ENCODE data around the gene KIF26B. TPM values are rescaled to one million over a fixed set of nuclear protein-coding genes. Genes with fewer than 3 reads are reported as not detected.

The KIF26B gene
- total and polyA plus RNA-seq, 2 experiments from 2014 or later = 0.03 to 0.76 TPM

- TF ChIP-seq, protein P1, sequence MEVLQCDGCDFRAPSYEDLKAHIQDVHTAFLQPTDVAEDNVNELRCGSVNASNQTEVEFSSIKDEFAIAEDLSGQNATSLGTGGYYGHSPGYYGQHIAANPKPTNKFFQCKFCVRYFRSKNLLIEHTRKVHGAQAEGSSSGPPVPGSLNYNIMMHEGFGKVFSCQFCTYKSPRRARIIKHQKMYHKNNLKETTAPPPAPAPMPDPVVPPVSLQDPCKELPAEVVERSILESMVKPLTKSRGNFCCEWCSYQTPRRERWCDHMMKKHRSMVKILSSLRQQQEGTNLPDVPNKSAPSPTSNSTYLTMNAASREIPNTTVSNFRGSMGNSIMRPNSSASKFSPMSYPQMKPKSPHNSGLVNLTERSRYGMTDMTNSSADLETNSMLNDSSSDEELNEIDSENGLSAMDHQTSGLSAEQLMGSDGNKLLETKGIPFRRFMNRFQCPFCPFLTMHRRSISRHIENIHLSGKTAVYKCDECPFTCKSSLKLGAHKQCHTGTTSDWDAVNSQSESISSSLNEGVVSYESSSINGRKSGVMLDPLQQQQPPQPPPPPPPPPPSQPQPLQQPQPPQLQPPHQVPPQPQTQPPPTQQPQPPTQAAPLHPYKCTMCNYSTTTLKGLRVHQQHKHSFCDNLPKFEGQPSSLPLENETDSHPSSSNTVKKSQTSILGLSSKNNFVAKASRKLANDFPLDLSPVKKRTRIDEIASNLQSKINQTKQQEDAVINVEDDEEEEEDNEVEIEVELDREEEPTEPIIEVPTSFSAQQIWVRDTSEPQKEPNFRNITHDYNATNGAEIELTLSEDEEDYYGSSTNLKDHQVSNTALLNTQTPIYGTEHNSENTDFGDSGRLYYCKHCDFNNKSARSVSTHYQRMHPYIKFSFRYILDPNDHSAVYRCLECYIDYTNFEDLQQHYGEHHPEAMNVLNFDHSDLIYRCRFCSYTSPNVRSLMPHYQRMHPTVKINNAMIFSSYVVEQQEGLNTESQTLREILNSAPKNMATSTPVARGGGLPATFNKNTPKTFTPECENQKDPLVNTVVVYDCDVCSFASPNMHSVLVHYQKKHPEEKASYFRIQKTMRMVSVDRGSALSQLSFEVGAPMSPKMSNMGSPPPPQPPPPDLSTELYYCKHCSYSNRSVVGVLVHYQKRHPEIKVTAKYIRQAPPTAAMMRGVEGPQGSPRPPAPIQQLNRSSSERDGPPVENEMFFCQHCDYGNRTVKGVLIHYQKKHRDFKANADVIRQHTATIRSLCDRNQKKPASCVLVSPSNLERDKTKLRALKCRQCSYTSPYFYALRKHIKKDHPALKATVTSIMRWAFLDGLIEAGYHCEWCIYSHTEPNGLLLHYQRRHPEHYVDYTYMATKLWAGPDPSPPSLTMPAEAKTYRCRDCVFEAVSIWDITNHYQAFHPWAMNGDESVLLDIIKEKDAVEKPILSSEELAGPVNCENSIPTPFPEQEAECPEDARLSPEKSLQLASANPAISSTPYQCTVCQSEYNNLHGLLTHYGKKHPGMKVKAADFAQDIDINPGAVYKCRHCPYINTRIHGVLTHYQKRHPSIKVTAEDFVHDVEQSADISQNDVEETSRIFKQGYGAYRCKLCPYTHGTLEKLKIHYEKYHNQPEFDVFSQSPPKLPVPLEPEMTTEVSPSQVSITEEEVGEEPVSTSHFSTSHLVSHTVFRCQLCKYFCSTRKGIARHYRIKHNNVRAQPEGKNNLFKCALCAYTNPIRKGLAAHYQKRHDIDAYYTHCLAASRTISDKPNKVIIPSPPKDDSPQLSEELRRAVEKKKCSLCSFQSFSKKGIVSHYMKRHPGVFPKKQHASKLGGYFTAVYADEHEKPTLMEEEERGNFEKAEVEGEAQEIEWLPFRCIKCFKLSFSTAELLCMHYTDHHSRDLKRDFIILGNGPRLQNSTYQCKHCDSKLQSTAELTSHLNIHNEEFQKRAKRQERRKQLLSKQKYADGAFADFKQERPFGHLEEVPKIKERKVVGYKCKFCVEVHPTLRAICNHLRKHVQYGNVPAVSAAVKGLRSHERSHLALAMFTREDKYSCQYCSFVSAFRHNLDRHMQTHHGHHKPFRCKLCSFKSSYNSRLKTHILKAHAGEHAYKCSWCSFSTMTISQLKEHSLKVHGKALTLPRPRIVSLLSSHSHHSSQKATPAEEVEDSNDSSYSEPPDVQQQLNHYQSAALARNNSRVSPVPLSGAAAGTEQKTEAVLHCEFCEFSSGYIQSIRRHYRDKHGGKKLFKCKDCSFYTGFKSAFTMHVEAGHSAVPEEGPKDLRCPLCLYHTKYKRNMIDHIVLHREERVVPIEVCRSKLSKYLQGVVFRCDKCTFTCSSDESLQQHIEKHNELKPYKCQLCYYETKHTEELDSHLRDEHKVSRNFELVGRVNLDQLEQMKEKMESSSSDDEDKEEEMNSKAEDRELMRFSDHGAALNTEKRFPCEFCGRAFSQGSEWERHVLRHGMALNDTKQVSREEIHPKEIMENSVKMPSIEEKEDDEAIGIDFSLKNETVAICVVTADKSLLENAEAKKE (CRISPR knock-in tag; IDR thresholded peaks at IDR 0.05) = no peak
- TF ChIP-seq ZNF114 (CRISPR knock-in tag; IDR thresholded peaks at IDR 0.05) = no peak
- TF ChIP-seq STAT1 (IDR thresholded peaks at IDR 0.05; ENCODE audit: unreplicated experiment) = no peak
- TF ChIP-seq EZH2phosphoT487 (IDR thresholded peaks at IDR 0.05; ENCODE audit: unreplicated experiment) = no peak
- TF ChIP-seq JUNB (IDR thresholded peaks at IDR 0.05; ENCODE audit: unreplicated experiment) = no peak
- TF ChIP-seq, protein P2, sequence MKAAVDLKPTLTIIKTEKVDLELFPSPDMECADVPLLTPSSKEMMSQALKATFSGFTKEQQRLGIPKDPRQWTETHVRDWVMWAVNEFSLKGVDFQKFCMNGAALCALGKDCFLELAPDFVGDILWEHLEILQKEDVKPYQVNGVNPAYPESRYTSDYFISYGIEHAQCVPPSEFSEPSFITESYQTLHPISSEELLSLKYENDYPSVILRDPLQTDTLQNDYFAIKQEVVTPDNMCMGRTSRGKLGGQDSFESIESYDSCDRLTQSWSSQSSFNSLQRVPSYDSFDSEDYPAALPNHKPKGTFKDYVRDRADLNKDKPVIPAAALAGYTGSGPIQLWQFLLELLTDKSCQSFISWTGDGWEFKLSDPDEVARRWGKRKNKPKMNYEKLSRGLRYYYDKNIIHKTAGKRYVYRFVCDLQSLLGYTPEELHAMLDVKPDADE (IDR thresholded peaks at IDR 0.05) = no peak
Measured at GRCh38 chr1:245750261-245750660, 595.5 kb downstream of the KIF26B start (continued).

- Histone ChIP-seq H3K4me3 (no peak overlapping the region), H3K4me2 (no peak overlapping the region), H3K27ac (ENCODE audit: low read depth) (no peak overlapping the region), H3K79me2 (replicated peaks; ENCODE audit: insufficient read depth) (no peaks in the 10 kb centered on the region), H4K20me1 (replicated peaks; ENCODE audit: insufficient read depth) (no peaks in the 10 kb centered on the region), H3F3A (replicated peaks; ENCODE audit: low read depth) (no peaks in the 10 kb centered on the region), H3K27me3 (ENCODE audit: insufficient read depth) (no peaks in the 10 kb centered on the region), H3K36me3 (ENCODE audit: insufficient read depth) (no peaks in the 10 kb centered on the region), H2AFZ (no peak overlapping the region), H3K9me2 (ENCODE audit: insufficient read depth) (no peaks in the 10 kb centered on the region), H3K4me1 (ENCODE audit: insufficient read depth) (peaks cover 10% of the 10 kb centered on the region; the same call in 1 of the 2 replicates)
- Mint-ChIP-seq H3K4me3 (no peak overlapping the region), H3K27ac (0 out of 2 replicates have a peak overlapping the region, but pooled peaks have one; percentile 2), H3K4me1 (peaks cover 25% of the 10 kb centered on the region), H3K9me3 (peaks cover 8% of the 10 kb centered on the region; the same call in 1 of the 3 replicates), H3K27me3 (ENCODE audit: insufficient read depth, low read depth, poor library complexity) (no peaks in the 10 kb centered on the region), H3K36me3 (ENCODE audit: low read depth) (peaks cover 12% of the 10 kb centered on the region)
- ATAC-seq (no peak), DNase-seq (ENCODE audit: low spot score) (no peak)
- TF ChIP-seq ZNF331 (CRISPR knock-in tag; IDR thresholded peaks at IDR 0.05; ENCODE audit: low read depth) (no peak), STAT1 (IDR thresholded peaks at IDR 0.05; ENCODE audit: unreplicated experiment) (no peak), POLR2AphosphoS5 (IDR thresholded peaks at IDR 0.05; ENCODE audit: low read depth) (no peak), EZH2 (IDR thresholded peaks at IDR 0.05; ENCODE audit: low read depth, unreplicated experiment) (no peak), CREB1 (CRISPR knock-in tag; IDR thresholded peaks at IDR 0.05; ENCODE audit: low read depth) (no peak)
- TF ChIP-seq, protein P3, sequence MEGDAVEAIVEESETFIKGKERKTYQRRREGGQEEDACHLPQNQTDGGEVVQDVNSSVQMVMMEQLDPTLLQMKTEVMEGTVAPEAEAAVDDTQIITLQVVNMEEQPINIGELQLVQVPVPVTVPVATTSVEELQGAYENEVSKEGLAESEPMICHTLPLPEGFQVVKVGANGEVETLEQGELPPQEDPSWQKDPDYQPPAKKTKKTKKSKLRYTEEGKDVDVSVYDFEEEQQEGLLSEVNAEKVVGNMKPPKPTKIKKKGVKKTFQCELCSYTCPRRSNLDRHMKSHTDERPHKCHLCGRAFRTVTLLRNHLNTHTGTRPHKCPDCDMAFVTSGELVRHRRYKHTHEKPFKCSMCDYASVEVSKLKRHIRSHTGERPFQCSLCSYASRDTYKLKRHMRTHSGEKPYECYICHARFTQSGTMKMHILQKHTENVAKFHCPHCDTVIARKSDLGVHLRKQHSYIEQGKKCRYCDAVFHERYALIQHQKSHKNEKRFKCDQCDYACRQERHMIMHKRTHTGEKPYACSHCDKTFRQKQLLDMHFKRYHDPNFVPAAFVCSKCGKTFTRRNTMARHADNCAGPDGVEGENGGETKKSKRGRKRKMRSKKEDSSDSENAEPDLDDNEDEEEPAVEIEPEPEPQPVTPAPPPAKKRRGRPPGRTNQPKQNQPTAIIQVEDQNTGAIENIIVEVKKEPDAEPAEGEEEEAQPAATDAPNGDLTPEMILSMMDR (conservative IDR thresholded peaks at IDR 0.05; ENCODE audit: low read depth in 2 of 2) = no peak
Measured at GRCh38 chr1:245751116-245751515, 596.3 kb downstream of the KIF26B start.
